ENCODE results near the gene KIF12. TPM values are rescaled to one million over a fixed set of nuclear protein-coding genes. Genes with fewer than 3 reads are reported as not detected.
"Not testable (repeated sequence)": the region's sequence is repeated elsewhere in the genome, so short reads cannot be mapped to it uniquely, and the experiment has no call there.

Gene KIF12
- total RNA-seq, 1 donor, result not detected

- no peak for DNase-seq (ENCODE audit: low read depth)
- no peak overlapping the region for H3K4me3 ChIP-seq (ENCODE audit: low read depth, low read length)
- TF ChIP-seq CTCF (IDR thresholded peaks at IDR 0.05; ENCODE audit: insufficient read depth, low read depth, low read length), result peak; percentile 36
These were observed 51.4 kb downstream of the KIF12 start for GRCh38 chr9:114047717-114048116.

GRCh38 chr9:114046875-114047274, 52.2 kb downstream of the KIF12 start:
- DNase-seq (ENCODE audit: low read depth), result peak; percentile 50
- H3K4me3 ChIP-seq (ENCODE audit: low read depth, low read length), result no peak overlapping the region
- TF ChIP-seq CTCF (IDR thresholded peaks at IDR 0.05; ENCODE audit: insufficient read depth, low read depth, low read length), result no peak

- no peak for TF ChIP-seq CTCF (IDR thresholded peaks at IDR 0.05; ENCODE audit: insufficient read depth, low read depth, low read length)
These were observed 52.8 kb downstream of the KIF12 start for GRCh38 chr9:114046237-114046755.

GRCh38 chr9:114043660-114044059, 55.4 kb downstream of the KIF12 start:
- not testable (repeated sequence) for H3K4me3 ChIP-seq (ENCODE audit: low read depth, low read length); DNase-seq (ENCODE audit: low read depth)

More at GRCh38 chr9:114046237-114046755, 52.8 kb downstream of the KIF12 start:
- H3K4me3 ChIP-seq (ENCODE audit: low read depth, low read length), result no peak overlapping the region
- DNase-seq (ENCODE audit: low read depth), result no peak

Other genes starting within 250 kb of the KIF12 start
- 12.5 and 15.1 TPM in 2 replicates for gene ZNF618, start 223.0 kb downstream of the KIF12 start, total RNA-seq
- not detected in 2 replicates for gene AMBP, start 21.0 kb downstream of the KIF12 start, total RNA-seq
- 22.9 and 23.3 TPM in 2 replicates for gene COL27A1, start 56.2 kb upstream of the KIF12 start, total RNA-seq
- not detected in 2 replicates for gene ORM1, start 223.8 kb upstream of the KIF12 start, total RNA-seq
- not detected in 2 replicates for gene ORM2, start 230.6 kb upstream of the KIF12 start, total RNA-seq